ENCODE data around the gene RUVBL2.
"Not testable (repeated sequence)": the region's sequence is repeated elsewhere in the genome, so short reads cannot be mapped to it uniquely, and the experiment has no call there.

Gene RUVBL2

DNA sequence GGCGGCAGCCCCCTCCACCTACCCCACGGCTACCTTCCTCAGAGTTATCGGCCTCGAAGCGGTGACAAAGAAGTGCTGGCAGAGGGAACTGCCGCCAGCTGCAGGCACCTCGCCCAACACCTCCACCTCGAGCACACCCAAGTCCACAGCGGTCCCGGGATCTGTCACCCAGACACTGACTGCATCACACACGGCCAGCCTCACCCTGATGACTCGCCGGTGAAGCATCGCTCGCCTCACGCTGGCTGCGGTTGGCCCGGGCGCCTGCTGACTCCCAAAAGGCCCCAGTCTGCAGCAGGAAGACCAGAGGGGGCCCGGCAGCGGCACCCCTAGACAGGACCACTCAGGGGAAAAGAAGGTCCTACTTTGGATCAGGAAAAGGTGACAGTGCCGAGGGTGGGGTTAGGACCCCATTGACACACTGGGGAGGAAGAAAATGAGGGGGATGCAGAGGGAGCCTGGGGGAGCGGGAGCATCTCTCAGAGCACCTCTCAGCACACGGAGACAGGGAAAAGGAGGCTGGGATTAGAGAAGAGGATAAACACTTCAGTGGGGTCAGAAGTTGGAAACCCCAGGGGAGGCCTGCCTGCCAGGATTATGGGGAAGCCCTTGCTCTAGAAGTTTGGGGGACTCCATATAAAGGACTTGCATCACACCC is 56.8 kb downstream of the RUVBL2 start:
- DNase-seq, result not testable (repeated sequence)

DNA sequence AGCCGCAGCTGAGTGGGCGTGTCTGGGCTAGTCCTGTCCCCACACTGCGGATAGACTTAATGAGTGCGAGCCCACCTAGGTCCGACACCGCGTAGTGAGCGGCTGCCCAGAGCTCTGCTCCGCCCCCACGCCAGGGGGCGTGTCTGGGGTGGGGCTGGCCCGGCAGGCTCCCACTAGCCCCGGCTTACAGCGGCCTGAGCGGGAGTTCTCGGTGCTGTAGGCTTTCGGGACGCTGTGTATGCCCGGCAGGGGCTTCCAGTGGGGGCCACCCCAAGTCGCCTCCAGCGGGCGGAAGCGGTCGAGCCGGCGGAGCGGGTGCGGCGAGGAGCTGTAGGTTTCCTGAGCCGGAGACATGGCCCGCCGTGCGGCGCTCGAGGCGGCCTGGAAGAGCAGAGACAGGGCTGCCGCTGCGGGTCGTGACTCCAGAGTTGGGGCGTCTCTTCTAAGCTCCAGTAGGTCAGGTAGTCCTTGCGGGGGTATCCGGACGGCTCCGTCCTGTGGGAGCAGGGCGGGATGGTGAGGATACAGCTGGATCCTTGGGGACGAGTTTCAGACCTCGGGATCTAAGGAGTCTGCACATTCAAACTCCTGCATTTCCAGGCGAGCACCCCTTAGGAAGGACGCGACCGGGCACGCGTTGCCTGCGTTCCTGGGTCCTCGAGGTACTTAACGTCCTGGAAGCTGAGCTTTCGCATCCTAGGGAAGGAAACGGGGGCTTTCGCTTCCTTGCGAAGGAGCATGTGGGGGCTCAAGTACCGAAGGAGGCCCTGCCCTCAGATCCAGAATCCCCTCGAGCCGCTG is 62.6 kb downstream of the RUVBL2 start:
- DNase-seq, result peak; percentile 44

DNA sequence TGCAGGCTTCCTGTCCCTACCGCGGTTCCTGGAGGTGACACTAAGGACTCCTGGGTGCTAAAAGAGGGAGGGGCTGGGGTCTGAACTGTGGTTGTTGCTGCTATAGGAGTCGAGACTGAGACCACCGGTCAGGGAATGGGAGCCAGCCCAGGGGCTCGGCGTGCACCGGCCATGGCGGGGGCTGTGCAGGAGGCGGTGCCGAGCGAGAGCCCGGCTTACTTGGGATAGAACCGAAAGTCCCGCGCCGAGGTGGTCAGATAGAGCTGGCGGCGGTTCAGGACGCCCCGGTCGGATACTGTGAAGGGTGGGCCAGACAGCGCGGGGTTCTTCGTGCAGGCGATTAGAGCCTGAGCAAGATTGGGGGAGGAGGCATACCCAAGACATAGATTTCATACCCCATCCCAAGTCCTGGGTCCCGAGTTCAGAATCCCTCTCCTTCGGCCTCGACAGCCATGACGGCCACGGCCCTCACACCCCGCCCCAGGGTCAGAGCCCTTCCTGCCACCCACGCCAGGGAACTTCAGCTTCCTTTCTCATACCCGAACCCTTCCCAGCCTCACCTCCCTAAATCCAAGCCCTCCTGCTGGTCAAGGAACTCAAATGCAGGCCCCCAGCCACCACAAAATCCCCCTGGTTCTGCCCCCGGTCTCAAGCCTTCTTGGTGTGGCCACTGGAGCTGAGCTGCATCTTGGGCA is 63.4 kb downstream of the RUVBL2 start:
- DNase-seq, result not testable (repeated sequence)

DNA sequence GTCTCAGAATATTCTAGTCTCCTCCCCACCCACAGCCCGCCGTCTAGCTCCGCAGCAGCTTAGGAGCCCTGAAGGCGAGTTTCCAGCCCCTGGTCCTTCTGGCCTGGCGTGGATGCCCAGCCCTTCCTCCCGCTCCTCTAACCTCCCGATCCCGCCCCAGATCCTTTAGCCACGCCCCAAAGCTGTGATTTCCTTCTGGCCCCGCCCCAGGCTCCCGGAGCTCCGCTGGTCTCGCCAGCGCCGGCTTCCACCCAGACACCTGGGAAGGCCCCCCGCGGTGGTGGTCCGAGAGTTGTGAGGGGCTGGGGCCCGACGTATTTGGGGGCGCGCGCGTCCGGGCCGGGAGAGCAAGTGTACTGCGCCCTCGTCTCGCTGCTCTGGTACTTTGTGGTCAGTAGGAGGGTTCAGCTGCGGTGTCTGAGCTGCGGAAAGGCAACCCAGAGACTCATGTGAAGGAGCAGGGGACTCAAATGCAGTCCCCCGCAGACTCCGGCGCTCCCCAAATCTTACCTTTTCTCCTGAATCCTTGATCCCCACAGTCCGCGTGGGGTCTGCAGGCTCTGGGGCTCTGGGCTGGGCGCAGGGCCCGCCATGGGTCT is 64.0 kb downstream of the RUVBL2 start, which contains the start of gene CGB7:
CGB7 (minus strand) TSS at position 114 of the 599 bp plus-strand sequence. CDS start 2,374 bp downstream, outside the sequence.
- peak; percentile 15 for DNase-seq

DNA sequence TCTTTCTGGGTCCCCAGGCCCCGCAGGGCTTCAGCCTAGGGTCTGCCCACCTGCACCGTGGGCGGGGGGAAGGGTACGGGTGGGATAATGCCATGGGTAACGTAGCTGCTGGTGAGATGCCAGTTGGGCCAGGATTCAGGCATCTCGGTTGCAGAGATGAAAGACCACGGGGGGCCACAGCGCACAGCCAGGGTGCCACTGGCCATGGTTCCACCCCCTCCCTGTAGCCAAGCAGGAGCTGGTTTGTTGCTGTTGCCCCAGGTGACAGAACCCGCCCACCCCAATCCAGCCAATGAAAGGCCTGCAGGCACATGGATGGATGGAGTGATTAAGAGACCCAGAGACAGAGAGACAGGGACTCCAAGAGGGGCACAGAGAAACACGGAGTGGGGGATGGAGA is 64.9 kb downstream of the RUVBL2 start:
- DNase-seq, result no peak

DNA sequence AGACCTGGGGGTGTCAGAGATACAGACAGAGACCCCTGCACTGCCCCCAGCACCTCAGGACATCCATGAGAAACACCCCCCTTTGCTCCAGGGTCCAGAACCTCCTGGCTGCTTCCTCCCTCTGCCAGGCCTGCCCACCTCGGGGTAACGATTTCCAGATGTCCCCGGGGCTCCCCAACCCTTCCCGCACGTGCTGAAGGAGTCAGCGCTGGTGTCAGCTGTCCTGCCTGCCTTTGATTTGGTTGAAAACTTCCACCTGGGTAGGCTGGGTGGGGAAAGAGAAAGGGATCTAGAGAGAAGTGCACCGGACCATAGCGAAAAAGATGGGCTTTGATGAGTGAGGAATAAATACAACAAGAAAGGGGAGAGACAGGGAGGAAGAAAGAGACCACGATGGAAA is 65.4 kb downstream of the RUVBL2 start:
- DNase-seq, result no peak

DNA sequence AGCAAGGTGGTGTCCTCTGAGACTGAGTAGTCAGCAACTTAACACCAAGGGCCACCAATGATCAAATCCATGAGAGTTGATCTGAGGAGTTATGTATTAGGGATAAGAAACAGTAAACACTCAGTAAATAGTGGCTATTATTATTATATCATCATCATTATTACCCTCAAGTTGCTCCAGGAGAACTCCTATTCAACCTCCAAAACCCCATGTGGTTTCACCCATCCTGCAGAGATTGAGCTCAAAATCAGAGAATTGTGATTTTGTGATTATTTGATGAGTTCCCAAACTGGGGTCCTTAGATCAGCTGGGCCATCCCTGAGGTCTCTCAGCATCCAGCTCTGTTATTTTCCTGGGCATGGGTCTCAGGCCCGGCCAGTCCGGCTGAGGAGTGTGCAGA is 67.3 kb downstream of the RUVBL2 start:
- DNase-seq, result no peak

DNA sequence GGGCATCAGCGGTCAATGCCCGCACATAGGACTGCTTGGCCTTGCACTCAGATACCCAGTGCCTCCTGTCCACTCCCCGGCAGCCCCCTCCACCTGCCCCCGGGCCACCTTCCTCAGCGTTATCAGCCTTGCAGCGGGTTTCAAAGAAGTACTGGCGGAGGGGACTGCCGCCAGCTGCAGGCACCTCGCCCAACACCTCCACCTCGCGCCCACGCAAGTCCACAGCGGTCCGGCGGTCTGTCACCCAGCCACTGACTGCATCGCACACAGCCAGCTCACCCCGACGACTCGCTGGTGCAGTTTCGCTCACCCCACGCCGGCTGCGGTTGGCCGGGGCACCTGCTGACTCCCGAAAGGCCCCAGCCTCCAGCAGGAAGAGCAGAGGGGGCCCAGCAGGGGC is 67.8 kb downstream of the RUVBL2 start:
- no peak for DNase-seq

DNA sequence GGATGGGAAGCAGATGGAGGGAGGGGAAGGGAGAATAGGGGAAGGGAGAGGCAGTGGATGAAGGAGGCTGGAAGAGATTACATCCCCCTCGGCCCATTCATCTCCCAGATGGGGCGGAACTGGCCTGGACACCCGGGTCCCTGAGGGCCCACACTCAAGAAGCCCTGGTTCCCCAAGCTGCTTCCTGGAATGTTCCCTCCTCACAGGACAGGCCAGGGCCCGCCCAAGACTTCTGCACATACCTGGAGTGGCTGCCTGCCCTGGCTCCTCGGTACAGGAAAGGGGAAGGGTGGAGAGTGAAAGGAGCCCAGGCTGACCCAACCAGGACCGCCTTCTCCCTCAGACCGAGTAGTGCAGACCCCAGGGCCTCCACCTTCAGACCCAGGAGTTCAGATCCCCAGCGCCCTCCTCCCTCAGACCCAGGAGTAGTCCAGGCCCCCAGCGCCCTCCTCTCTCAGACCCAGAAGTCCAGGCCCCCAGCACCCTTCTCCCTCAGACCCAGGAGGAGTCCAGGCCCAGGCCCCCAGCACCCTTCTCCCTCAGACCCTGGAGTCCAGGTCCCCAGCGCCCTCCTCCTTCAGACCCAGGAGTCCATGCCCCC is 70.4 kb downstream of the RUVBL2 start:
- no peak for DNase-seq

DNA sequence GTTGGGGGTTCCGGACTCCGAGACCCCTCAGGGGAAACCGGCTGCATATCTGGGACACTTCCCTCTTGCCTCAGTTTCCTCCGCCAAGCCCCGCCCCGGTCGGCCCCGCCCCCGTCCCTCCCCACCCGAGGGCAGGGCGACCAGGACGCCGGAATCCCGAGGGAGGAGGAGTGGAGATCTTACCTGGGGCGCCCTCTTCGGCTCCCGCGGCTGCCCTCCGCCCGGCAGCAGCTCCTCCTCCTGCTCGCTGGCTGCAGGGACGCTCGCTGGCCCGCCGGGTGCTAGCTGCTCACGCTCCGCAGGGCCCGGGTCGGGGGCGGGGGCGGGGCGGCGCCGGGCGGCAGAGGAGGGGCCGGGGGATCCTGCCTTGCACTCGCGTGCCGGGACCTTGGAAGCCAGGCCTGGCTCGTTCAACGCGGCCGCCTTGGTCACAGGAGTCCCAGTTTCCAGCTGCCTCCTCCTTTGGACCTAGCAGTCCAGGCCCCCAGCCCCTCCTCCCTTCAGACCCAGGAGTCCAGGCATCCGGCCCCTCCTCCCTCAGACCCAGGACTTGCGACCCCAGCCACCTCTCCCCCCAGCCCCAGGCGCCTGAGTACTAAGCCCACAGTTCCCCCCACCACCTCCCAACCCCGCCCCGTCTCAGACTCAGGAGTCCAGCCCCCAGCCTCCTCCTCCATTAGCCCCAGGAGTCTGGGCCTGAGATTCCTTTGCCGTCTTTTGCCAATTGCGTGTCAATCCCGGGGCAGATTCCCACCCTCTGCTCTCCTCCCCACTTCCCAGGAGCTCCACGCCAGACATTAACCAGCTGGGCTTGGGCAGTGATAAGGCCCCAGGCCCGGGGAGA is 71.3 kb downstream of the RUVBL2 start, which contains the start of gene NTF4:
NTF4 (minus strand) TSS at position 51 of the 844 bp plus-strand sequence. CDS start 2,821 bp downstream, outside the sequence.
- DNase-seq, result no peak
